Endothelial cell (in vitro differentiated cells): ENCODE measurements around the gene CTDP1. TPM values are rescaled to one million over a fixed set of nuclear protein-coding genes. Genes with fewer than 3 reads are reported as not detected.
A peak's percentile ranks its signal among the peaks of the same experiment; 100 is the strongest.
"Not testable (repeated sequence)": the region's sequence is repeated elsewhere in the genome, so short reads cannot be mapped to it uniquely, and the experiment has no call there.

Experiments
- DNase-seq: peaks from one replicate; pipeline ENCODE4 v3.0.0; 2021; ENCODE audit warnings: low spot score
- H3K27ac Mint-ChIP-seq: one replicate; pipeline ENCODE4 v1.8.0; 2021; ENCODE audit warnings: mixed read lengths, inconsistent platforms; ENCODE audit not compliant: unreplicated experiment
- H3K27me3 Mint-ChIP-seq: one replicate; pipeline ENCODE4 v1.8.0; 2021; ENCODE audit warnings: mild to moderate bottlenecking, moderate library complexity, mixed read lengths, inconsistent platforms; ENCODE audit not compliant: unreplicated experiment
- H3K36me3 Mint-ChIP-seq: one replicate; pipeline ENCODE4 v1.8.0; 2021; ENCODE audit warnings: mild to moderate bottlenecking, low read depth, mixed read lengths, inconsistent platforms; ENCODE audit not compliant: unreplicated experiment
- H3K4me1 Mint-ChIP-seq: one replicate; pipeline ENCODE4 v1.8.0; 2021; ENCODE audit warnings: mild to moderate bottlenecking, mixed read lengths, inconsistent platforms; ENCODE audit not compliant: unreplicated experiment
- H3K4me3 Mint-ChIP-seq: one replicate; pipeline ENCODE4 v1.8.0; 2021; ENCODE audit warnings: mild to moderate bottlenecking, mixed read lengths, inconsistent platforms; ENCODE audit not compliant: unreplicated experiment
- H3K9me3 Mint-ChIP-seq: one replicate; pipeline ENCODE4 v1.8.0; 2021; ENCODE audit warnings: mixed read lengths, inconsistent platforms; ENCODE audit not compliant: unreplicated experiment
- CTCF ChIP-seq: fragments of 200-600 bp; sonication (generic); IDR thresholded peaks from one replicate; pipeline ENCODE4 v1.5.0; 2021; ENCODE audit warnings: antibody characterized with exemption; ENCODE audit not compliant: unreplicated experiment
- total RNA-seq: library from RNA; stranded (reverse); fragmentation: NEBNext Ultra II Directional; extraction: Animal tissue kit (Norgen Biotek cat#: 25700); gene quantifications from one replicate; pipeline ENCODE4 v1.2.1, GENCODE V29; 2021; ENCODE audit not compliant: unreplicated experiment

The CTDP1 gene
- total RNA-seq, 1 donor from 2014 or later = 34.2 TPM

GRCh38 chr18:79717059-79717458 is 37.5 kb downstream of the CTDP1 start:
- peaks cover 44% of the 10 kb centered on the region for H3K36me3 Mint-ChIP-seq
- peaks cover 4% of the 10 kb centered on the region for H3K4me1 Mint-ChIP-seq
- H3K27me3 Mint-ChIP-seq = peaks cover 15% of the 10 kb centered on the region
- no peak for DNase-seq
- H3K27ac Mint-ChIP-seq = no peak overlapping the region
- no peak for TF ChIP-seq CTCF
- no peaks in the 10 kb centered on the region for H3K9me3 Mint-ChIP-seq
- no peak overlapping the region for H3K4me3 Mint-ChIP-seq

GRCh38 chr18:79717555-79718074 is 38.0 kb downstream of the CTDP1 start:
- H3K4me3 Mint-ChIP-seq = no peak overlapping the region
- peaks cover 14% of the 10 kb centered on the region for H3K27me3 Mint-ChIP-seq
- peaks cover 44% of the 10 kb centered on the region for H3K36me3 Mint-ChIP-seq
- H3K9me3 Mint-ChIP-seq = no peaks in the 10 kb centered on the region
- H3K27ac Mint-ChIP-seq = peak overlapping the region; percentile 18
- no peak for DNase-seq
- no peak for TF ChIP-seq CTCF
- H3K4me1 Mint-ChIP-seq = peaks cover 4% of the 10 kb centered on the region

- TF ChIP-seq CTCF = no peak
- Mint-ChIP-seq H3K4me1 (peaks cover 4% of the 10 kb centered on the region), H3K27ac (peak overlapping the region; percentile 18), H3K4me3 (peak overlapping the region; percentile 73), H3K36me3 (peaks cover 42% of the 10 kb centered on the region), H3K9me3 (no peaks in the 10 kb centered on the region), H3K27me3 (peaks cover 14% of the 10 kb centered on the region)
- DNase-seq = no peak
Measured at GRCh38 chr18:79718126-79718525, 38.5 kb downstream of the CTDP1 start.

GRCh38 chr18:79718878-79719477 is 39.4 kb downstream of the CTDP1 start:
- Mint-ChIP-seq H3K36me3 (peaks cover 39% of the 10 kb centered on the region), H3K4me3 (peak overlapping the region; percentile 73), H3K4me1 (peaks cover 4% of the 10 kb centered on the region), H3K27ac (peak overlapping the region; percentile 87), H3K27me3 (peaks cover 14% of the 10 kb centered on the region), H3K9me3 (no peaks in the 10 kb centered on the region)
- no peak for DNase-seq
- TF ChIP-seq CTCF = no peak

GRCh38 chr18:79719478-79720358 is 40.1 kb downstream of the CTDP1 start:
- not testable (repeated sequence) for H3K9me3 Mint-ChIP-seq, DNase-seq, H3K4me3 Mint-ChIP-seq, H3K4me1 Mint-ChIP-seq
- Mint-ChIP-seq H3K36me3 (peaks cover 39% of the 10 kb centered on the region), H3K27ac (peak overlapping the region; percentile 74), H3K27me3 (peaks cover 14% of the 10 kb centered on the region)
